ENCODE results near the gene SPECC1. TPM values are rescaled to one million over a fixed set of nuclear protein-coding genes. Genes with fewer than 3 reads are reported as not detected.
A peak's percentile ranks its signal among the peaks of the same experiment; 100 is the strongest.
"Not testable (repeated sequence)": the region's sequence is repeated elsewhere in the genome, so short reads cannot be mapped to it uniquely, and the experiment has no call there.

Gene SPECC1
- total RNA-seq, 1 donor from 2014 or later: 6.0 TPM

- peaks cover 19% of the 10 kb centered on the region for H3K27me3 Mint-ChIP-seq
- H3K36me3 Mint-ChIP-seq (ENCODE audit: low read depth): no peaks in the 10 kb centered on the region
- no peak for DNase-seq
- H3K27ac Mint-ChIP-seq: no peak overlapping the region
- intact Hi-C loops (cut with micrococcal nuclease): no loop called here
- H3K4me3 Mint-ChIP-seq: no peak overlapping the region
- peaks cover 3% of the 10 kb centered on the region for H3K4me1 Mint-ChIP-seq
- no peaks in the 10 kb centered on the region for H3K9me3 Mint-ChIP-seq
Measured at GRCh38 chr17:20032636-20033035, 23.5 kb downstream of the SPECC1 start.

- no peak for DNase-seq
- peaks cover 3% of the 10 kb centered on the region for H3K4me1 Mint-ChIP-seq
- intact Hi-C loops (cut with micrococcal nuclease): no loop called here
- peaks cover 17% of the 10 kb centered on the region for H3K27me3 Mint-ChIP-seq
- no peaks in the 10 kb centered on the region for H3K9me3 Mint-ChIP-seq
- H3K27ac Mint-ChIP-seq: no peak overlapping the region
- H3K36me3 Mint-ChIP-seq (ENCODE audit: low read depth): no peaks in the 10 kb centered on the region
- H3K4me3 Mint-ChIP-seq: no peak overlapping the region
Measured at GRCh38 chr17:20033415-20033814, 24.3 kb downstream of the SPECC1 start.

DNA sequence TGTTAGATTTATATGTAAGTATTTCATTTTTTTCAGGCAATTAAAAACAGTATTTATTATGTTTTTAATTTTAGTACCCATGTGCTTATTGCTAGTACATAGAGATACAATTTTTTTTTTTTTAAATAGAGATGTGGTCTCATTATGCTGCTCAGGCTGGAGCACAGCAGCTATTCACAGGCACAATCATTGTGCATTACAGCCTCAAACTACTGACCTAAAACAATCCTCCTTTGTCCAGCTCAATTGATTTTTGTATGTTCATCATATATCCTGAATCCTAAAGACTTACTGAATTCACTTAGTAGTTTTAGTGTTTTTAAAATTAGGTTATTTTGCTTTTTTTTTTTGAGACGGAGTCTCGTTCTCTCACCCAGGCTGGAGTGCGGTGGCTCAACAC lies 26.3 kb downstream of the SPECC1 start:
- no peak overlapping the region for H3K27ac Mint-ChIP-seq
- H3K4me3 Mint-ChIP-seq: no peak overlapping the region
- intact Hi-C loops (cut with micrococcal nuclease): no loop called here
- no peaks in the 10 kb centered on the region for H3K36me3 Mint-ChIP-seq (ENCODE audit: low read depth)
- no peaks in the 10 kb centered on the region for H3K9me3 Mint-ChIP-seq
- H3K4me1 Mint-ChIP-seq: peaks cover 3% of the 10 kb centered on the region
- H3K27me3 Mint-ChIP-seq: peaks cover 15% of the 10 kb centered on the region
- no peak for DNase-seq

DNA sequence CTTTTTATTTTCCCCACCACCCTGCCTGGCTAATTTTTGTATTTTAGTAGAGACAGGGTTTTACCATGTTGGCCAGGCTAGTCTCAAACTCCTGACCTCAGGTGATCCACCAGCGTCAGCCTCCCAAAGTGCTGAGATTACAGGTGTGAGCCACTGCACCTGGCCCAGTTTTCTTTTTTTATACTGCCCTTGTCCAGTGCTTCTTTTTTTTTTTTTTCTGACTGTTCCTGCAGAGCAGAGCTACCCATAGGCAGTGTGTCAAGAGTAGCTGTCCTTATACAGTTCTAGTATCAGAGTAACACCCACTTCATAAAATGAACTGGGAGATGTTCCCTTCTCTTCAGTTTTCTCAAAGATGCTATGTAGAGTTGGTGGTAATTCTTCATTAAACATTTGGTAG lies 28.1 kb downstream of the SPECC1 start:
- H3K4me1 Mint-ChIP-seq; intact Hi-C loops (cut with micrococcal nuclease); H3K36me3 Mint-ChIP-seq (ENCODE audit: low read depth); DNase-seq; H3K4me3 Mint-ChIP-seq; H3K27ac Mint-ChIP-seq; H3K9me3 Mint-ChIP-seq: not testable (repeated sequence)
- H3K27me3 Mint-ChIP-seq: peaks cover 12% of the 10 kb centered on the region

- Mint-ChIP-seq H3K27me3 (peaks cover 12% of the 10 kb centered on the region), H3K4me3 (no peak overlapping the region), H3K36me3 (ENCODE audit: low read depth) (no peaks in the 10 kb centered on the region), H3K4me1 (no peaks in the 10 kb centered on the region), H3K9me3 (no peaks in the 10 kb centered on the region), H3K27ac (no peak overlapping the region)
- DNase-seq: no peak
- intact Hi-C loops (cut with micrococcal nuclease): no loop called here
Measured at GRCh38 chr17:20039037-20039436, 29.9 kb downstream of the SPECC1 start.

- peaks cover 11% of the 10 kb centered on the region for H3K27me3 Mint-ChIP-seq
- H3K27ac Mint-ChIP-seq: no peak overlapping the region
- H3K4me3 Mint-ChIP-seq: no peak overlapping the region
- no peaks in the 10 kb centered on the region for H3K9me3 Mint-ChIP-seq
- no peaks in the 10 kb centered on the region for H3K36me3 Mint-ChIP-seq (ENCODE audit: low read depth)
- no peaks in the 10 kb centered on the region for H3K4me1 Mint-ChIP-seq
- intact Hi-C loops (cut with micrococcal nuclease): no loop called here
- no peak for DNase-seq
Measured at GRCh38 chr17:20040216-20040615, 31.1 kb downstream of the SPECC1 start.

- H3K9me3 Mint-ChIP-seq: no peaks in the 10 kb centered on the region
- H3K36me3 Mint-ChIP-seq (ENCODE audit: low read depth): no peaks in the 10 kb centered on the region
- H3K27me3 Mint-ChIP-seq: peaks cover 8% of the 10 kb centered on the region
- DNase-seq: no peak
- intact Hi-C loops (cut with micrococcal nuclease): no loop called here
- no peak overlapping the region for H3K4me3 Mint-ChIP-seq
- no peak overlapping the region for H3K27ac Mint-ChIP-seq
- H3K4me1 Mint-ChIP-seq: no peaks in the 10 kb centered on the region
Measured at GRCh38 chr17:20043021-20043420, 33.9 kb downstream of the SPECC1 start.

DNA sequence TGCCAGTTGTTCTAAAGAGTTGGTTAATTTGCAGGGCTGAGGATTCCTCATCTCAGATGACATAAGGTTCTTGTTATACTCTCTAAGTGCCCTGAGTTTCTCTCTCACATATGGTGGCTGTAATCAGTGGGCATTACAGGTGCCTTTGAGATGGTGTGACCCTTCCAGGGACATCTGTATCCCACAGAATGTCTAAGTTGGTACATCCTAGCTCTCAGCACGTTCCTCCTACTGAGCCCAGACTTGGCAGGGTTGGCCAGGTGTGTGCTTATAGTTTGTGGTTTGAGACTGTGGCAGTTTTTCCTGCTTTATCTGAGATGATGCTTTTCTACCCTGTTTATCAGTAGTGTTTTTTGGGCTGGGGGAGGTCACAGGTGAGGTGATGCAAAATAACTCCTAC lies 36.3 kb downstream of the SPECC1 start:
- intact Hi-C loops (cut with micrococcal nuclease): no loop called here
- Mint-ChIP-seq H3K27me3 (peaks cover 5% of the 10 kb centered on the region), H3K36me3 (ENCODE audit: low read depth) (no peaks in the 10 kb centered on the region), H3K27ac (no peak overlapping the region), H3K9me3 (no peaks in the 10 kb centered on the region), H3K4me1 (no peaks in the 10 kb centered on the region), H3K4me3 (no peak overlapping the region)
- no peak for DNase-seq

DNA sequence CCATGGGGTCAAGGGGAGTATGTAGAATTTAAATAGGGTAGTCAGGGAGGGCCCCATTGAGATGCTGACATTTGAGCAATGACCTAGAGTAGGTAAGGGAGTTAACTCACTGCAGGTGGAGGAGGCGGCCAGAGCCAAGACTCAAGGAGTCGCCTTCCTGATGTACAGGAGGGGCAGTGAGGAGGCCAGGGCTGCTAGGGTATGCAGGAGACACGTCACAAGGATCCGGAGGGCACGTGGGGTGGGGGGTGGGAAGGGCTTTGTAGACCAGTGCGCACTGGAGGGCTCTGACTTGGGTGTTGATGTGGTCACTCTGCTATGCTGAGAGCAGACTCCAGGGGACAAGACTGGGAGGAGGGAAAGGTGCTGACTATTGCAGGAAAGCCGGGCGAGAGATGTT lies 37.5 kb downstream of the SPECC1 start:
- no peak overlapping the region for H3K4me3 Mint-ChIP-seq
- peaks cover 8% of the 10 kb centered on the region for H3K27me3 Mint-ChIP-seq
- H3K4me1 Mint-ChIP-seq: no peaks in the 10 kb centered on the region
- no peak for DNase-seq
- H3K9me3 Mint-ChIP-seq: no peaks in the 10 kb centered on the region
- intact Hi-C loops (cut with micrococcal nuclease): no loop called here
- H3K27ac Mint-ChIP-seq: no peak overlapping the region
- no peaks in the 10 kb centered on the region for H3K36me3 Mint-ChIP-seq (ENCODE audit: low read depth)

- H3K4me3 Mint-ChIP-seq: no peak overlapping the region
- H3K27me3 Mint-ChIP-seq: peaks cover 20% of the 10 kb centered on the region
- intact Hi-C loops (cut with micrococcal nuclease): no loop called here
- H3K9me3 Mint-ChIP-seq: no peaks in the 10 kb centered on the region
- no peaks in the 10 kb centered on the region for H3K4me1 Mint-ChIP-seq
- no peak overlapping the region for H3K27ac Mint-ChIP-seq
- DNase-seq: no peak
- no peaks in the 10 kb centered on the region for H3K36me3 Mint-ChIP-seq (ENCODE audit: low read depth)
Measured at GRCh38 chr17:20051624-20052023, 42.5 kb downstream of the SPECC1 start.

GRCh38 chr17:20053361-20053964 lies 44.3 kb downstream of the SPECC1 start:
- intact Hi-C loops (cut with micrococcal nuclease): no loop called here
- Mint-ChIP-seq H3K4me3 (no peak overlapping the region), H3K27me3 (peaks cover 18% of the 10 kb centered on the region), H3K4me1 (no peaks in the 10 kb centered on the region), H3K36me3 (ENCODE audit: low read depth) (no peaks in the 10 kb centered on the region), H3K9me3 (no peaks in the 10 kb centered on the region), H3K27ac (no peak overlapping the region)
- DNase-seq: no peak

DNA sequence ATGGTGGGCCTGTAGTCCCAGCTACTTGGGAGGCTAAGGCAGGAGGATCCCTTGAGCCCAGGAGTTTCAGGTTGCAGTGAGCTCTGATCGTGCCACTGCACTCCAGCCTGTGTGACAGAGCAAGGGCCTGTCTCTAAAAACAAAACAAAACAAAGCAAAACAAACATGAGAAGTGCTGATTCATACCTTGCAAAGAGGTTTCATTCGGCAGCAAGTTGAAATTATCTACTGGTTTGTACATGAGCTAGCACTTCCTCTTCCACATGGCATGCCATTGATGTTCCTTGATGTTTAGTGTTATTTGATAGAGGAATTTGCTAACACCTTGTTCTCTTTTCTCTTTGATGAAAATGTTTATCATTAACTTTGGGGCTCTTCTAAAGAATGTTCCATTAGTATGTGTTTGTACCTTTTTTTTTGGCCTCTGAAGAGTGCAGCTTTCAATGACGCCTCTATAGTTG lies 50.6 kb downstream of the SPECC1 start:
- no peaks in the 10 kb centered on the region for H3K36me3 Mint-ChIP-seq (ENCODE audit: low read depth)
- peaks cover 5% of the 10 kb centered on the region for H3K27me3 Mint-ChIP-seq
- H3K4me3 Mint-ChIP-seq: no peak overlapping the region
- no peaks in the 10 kb centered on the region for H3K9me3 Mint-ChIP-seq
- no peak for DNase-seq
- intact Hi-C loops (cut with micrococcal nuclease): no loop called here
- H3K27ac Mint-ChIP-seq: no peak overlapping the region
- H3K4me1 Mint-ChIP-seq: peaks cover 7% of the 10 kb centered on the region

GRCh38 chr17:20063665-20064648 lies 54.8 kb downstream of the SPECC1 start:
- Mint-ChIP-seq H3K4me3 (no peak overlapping the region), H3K4me1 (peaks cover 7% of the 10 kb centered on the region), H3K27me3 (no peaks in the 10 kb centered on the region), H3K9me3 (no peaks in the 10 kb centered on the region), H3K27ac (peak overlapping the region; percentile 43), H3K36me3 (ENCODE audit: low read depth) (no peaks in the 10 kb centered on the region)
- DNase-seq: no peak
- intact Hi-C loops (cut with micrococcal nuclease): no loop called here

- no peak for DNase-seq
- Mint-ChIP-seq H3K9me3 (no peaks in the 10 kb centered on the region), H3K4me3 (no peak overlapping the region), H3K36me3 (ENCODE audit: low read depth) (no peaks in the 10 kb centered on the region), H3K27me3 (peaks cover 8% of the 10 kb centered on the region), H3K4me1 (peaks cover 3% of the 10 kb centered on the region), H3K27ac (no peak overlapping the region)
- intact Hi-C loops (cut with micrococcal nuclease): no loop called here
Measured at GRCh38 chr17:20066253-20066652, 57.1 kb downstream of the SPECC1 start.
